Ovary (tissue), 3 donors: ENCODE data around the gene DOC2A.

Experiments used
- EP300 ChIP-seq: sonication (generic); formaldehyde crosslinking; IDR thresholded peaks from one replicate; pipeline ENCODE4 v1.6.1; 2017; ENCODE audit warnings: antibody characterized with exemption
- POLR2A ChIP-seq: fragments of 450-650 bp; IDR thresholded peaks from one replicate; pipeline ENCODE4 v1.6.1; 2017; ENCODE audit warnings: antibody characterized with exemption, mild to moderate bottlenecking, moderate library complexity
- TF ChIP-seq, protein P1 (sequence below), 3 donors: fragments of 450-650 bp in 2 of 3; fragments of 200-600 bp in 1 of 3; IDR thresholded peaks; one replicate each; pipeline versions ENCODE4 v1.5.1 to v1.8.0; 2016 to 2022; ENCODE audit warnings: antibody characterized with exemption in 3 of 3, mild to moderate bottlenecking in 1 of 3
- donor health status: DM: no; HTN: no; CAD: no.

DNA sequence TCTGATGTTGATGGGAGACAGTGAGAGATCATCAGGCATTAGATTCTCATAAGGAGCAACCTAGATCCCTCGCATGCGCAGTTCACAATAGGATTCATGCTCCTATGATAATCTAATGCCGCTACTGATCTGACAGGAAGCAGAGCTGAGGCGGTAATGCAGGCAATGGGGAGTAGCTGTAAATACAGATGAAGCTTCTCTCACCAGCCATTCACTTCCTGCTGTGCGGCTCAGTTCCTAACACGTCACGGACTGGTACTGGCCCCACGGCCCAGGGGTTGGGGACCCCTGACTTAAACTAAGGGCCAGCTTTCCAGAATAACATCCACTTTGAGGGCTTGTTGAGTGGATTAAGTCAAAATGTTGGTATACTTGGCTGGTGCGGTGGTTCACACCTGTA lies 51.5 kb downstream of the DOC2A start:
- TF ChIP-seq, protein P1, sequence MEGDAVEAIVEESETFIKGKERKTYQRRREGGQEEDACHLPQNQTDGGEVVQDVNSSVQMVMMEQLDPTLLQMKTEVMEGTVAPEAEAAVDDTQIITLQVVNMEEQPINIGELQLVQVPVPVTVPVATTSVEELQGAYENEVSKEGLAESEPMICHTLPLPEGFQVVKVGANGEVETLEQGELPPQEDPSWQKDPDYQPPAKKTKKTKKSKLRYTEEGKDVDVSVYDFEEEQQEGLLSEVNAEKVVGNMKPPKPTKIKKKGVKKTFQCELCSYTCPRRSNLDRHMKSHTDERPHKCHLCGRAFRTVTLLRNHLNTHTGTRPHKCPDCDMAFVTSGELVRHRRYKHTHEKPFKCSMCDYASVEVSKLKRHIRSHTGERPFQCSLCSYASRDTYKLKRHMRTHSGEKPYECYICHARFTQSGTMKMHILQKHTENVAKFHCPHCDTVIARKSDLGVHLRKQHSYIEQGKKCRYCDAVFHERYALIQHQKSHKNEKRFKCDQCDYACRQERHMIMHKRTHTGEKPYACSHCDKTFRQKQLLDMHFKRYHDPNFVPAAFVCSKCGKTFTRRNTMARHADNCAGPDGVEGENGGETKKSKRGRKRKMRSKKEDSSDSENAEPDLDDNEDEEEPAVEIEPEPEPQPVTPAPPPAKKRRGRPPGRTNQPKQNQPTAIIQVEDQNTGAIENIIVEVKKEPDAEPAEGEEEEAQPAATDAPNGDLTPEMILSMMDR (IDR thresholded peaks at IDR 0.05): no peak
- TF ChIP-seq POLR2A: no peak
- TF ChIP-seq EP300: no peak
